Esophagus muscularis mucosa (tissue), 4 donors: Measurements from ENCODE around the gene THBS3.
"Not testable (repeated sequence)": the region's sequence is repeated elsewhere in the genome, so short reads cannot be mapped to it uniquely, and the experiment has no call there.

ENCODE experiments used
- EP300 ChIP-seq: sonication (generic); formaldehyde crosslinking; IDR thresholded peaks from one replicate; pipeline ENCODE4 v1.6.1; 2017; ENCODE audit warnings: antibody characterized with exemption
- POLR2AphosphoS5 ChIP-seq, 2 donors: sonication (generic); formaldehyde crosslinking; IDR thresholded peaks; one replicate each; pipeline ENCODE4 v1.6.1; 2017; ENCODE audit warnings: antibody characterized with exemption in 2 of 2
- TF ChIP-seq, protein P1 (sequence below), 3 experiments: fragments of 200-600 bp in 2 of 3; fragments of 450-650 bp in 1 of 3; sonication (generic) in 2 of 3; IDR thresholded peaks; one replicate each; pipeline ENCODE4 v1.5.1; 2017 to 2019; ENCODE audit warnings: antibody characterized with exemption in 3 of 3, mild to moderate bottlenecking in 2 of 3, moderate library complexity in 1 of 3

DNA sequence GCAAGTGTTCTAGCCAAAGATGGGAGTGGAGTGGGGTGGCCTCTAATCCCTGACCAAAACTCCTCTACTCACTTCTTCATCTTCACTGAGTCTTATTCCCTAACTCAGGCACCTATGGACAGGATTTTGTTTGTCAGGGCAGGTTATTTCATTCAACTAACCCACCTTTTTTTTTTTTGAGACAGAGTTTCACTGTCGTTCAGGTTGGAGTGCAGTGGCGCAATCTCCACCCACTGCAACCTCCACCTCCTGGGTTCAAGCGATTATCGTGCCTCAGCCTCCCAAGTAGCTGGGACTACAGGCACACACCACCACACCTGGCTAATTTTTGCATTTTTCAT is 39.6 kb downstream of the THBS3 start:
- not testable (repeated sequence) for TF ChIP-seq POLR2AphosphoS5 (IDR thresholded peaks at IDR 0.05); EP300
- TF ChIP-seq, protein P1, sequence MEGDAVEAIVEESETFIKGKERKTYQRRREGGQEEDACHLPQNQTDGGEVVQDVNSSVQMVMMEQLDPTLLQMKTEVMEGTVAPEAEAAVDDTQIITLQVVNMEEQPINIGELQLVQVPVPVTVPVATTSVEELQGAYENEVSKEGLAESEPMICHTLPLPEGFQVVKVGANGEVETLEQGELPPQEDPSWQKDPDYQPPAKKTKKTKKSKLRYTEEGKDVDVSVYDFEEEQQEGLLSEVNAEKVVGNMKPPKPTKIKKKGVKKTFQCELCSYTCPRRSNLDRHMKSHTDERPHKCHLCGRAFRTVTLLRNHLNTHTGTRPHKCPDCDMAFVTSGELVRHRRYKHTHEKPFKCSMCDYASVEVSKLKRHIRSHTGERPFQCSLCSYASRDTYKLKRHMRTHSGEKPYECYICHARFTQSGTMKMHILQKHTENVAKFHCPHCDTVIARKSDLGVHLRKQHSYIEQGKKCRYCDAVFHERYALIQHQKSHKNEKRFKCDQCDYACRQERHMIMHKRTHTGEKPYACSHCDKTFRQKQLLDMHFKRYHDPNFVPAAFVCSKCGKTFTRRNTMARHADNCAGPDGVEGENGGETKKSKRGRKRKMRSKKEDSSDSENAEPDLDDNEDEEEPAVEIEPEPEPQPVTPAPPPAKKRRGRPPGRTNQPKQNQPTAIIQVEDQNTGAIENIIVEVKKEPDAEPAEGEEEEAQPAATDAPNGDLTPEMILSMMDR (IDR thresholded peaks at IDR 0.05): not testable (repeated sequence)
